Non-pigmented ciliary epithelial cell (primary cell): ENCODE data around the gene RAX2.
"Not testable (repeated sequence)": the region's sequence is repeated elsewhere in the genome, so short reads cannot be mapped to it uniquely, and the experiment has no call there.

Experiments
- DNase-seq: peaks from one replicate; pipeline ENCODE4 v3.0.0-alpha.2; 2010; ENCODE audit warnings: low read depth

Gene RAX2

DNA sequence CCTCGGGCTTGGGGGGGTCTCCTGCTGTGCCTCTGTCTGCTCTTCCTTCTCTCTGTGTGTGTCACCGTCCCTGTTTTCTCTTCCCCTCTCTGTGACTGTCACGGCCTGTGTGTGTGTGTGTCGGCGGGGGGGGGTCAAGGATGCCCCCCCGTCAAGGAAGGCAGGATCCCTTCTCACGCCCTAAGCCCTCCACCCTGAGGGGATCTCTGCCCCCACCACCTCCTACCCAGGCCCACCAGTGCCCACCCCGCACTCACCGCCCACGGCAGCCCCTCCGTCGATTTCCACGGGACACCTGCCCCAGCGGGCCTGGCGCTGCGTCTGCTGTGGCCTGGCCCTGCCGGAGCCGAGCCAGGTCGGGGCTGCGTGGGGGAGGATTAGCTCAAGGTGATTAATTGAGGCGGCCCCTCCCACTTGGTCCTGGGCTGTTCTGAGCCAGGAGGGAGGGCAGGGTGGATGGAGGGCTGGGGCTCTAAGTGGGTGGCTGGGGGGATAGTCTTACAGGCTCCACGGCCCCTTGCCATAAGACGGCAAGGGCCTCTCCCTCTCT, at the start of gene RAX2:
Gene RAX2, minus strand, starts transcription at position 323 of the 550 bp plus-strand sequence. CDS start 486 bp downstream, outside the sequence.
- DNase-seq = no peak

GRCh38 chr19:3821156-3821555, 49.1 kb upstream of the RAX2 start:
- DNase-seq = no peak

- DNase-seq = no peak
Measured at GRCh38 chr19:3819989-3820388, 48.0 kb upstream of the RAX2 start.

GRCh38 chr19:3818918-3819317, 46.9 kb upstream of the RAX2 start:
- DNase-seq = no peak

GRCh38 chr19:3818466-3818865, 46.4 kb upstream of the RAX2 start:
- peak; percentile 5 for DNase-seq

- DNase-seq = no peak
Measured at GRCh38 chr19:3817761-3818160, 45.7 kb upstream of the RAX2 start.

- DNase-seq = no peak
Measured at GRCh38 chr19:3816566-3817218, 44.7 kb upstream of the RAX2 start.

DNA sequence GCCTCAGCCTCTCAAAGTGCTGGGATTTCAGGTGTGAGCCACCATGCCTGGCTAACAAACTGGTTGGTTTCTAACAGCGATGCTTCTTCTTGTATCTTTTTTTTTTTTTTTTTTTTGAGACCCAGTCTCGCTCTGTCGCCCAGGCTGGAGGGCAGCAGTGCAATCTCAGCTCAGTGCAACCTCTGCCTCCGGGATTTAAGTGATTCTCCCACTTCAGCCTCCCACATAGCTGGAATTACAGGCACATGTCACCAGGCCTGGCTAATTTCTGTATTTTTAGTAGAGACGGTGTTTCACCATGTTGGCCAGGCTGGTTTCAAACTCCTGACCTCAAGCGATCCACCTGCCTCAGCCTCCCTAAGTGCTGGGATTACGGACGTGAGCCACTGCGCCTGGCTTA, 44.1 kb upstream of the RAX2 start:
- DNase-seq = not testable (repeated sequence)

GRCh38 chr19:3814648-3815047, 42.6 kb upstream of the RAX2 start:
- no peak for DNase-seq

DNA sequence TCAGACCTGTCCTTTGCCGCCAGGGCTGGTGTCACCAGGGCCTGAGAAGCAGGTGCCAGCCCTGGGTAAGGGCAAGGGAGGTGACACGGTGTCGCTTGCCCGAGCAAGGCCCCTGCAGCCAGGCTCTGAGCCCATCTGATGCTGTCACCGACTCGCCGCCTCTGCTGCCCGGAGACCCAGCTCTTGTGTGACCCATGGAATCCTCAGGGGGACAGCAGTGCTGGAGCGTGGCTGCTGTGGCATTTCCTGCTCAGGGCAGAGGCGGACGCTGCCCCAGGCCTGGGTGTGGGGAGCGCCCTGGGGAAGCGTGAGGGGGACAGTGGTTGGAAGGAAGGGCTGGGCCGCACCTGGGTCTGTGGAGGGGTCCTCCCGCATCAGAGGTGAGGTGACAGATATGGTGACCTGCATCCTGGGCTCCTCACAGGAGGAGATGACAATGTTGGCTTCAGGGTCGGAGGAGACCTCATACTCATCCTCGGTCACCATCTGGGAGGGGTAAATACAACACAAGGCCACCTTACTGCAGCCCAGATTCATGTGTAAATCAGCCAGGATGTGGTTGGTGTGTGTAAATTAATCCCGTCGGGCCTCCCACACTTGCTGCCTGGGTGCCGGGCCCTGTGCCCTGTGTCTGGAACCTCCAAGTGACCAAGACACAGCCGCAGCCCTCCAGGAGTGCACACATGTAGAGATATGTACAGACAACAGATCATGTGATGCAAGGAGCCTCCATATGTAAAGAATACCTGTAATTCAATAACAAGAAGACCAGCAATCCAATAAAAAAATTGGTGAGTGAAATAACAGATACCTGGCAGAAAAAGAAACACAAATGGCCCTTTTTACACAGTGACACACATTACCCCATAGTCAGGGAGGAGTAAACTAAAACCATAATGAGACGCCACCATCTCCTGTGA, 41.7 kb upstream of the RAX2 start:
- DNase-seq = no peak

GRCh38 chr19:3810708-3811355, 38.8 kb upstream of the RAX2 start:
- no peak for DNase-seq

DNA sequence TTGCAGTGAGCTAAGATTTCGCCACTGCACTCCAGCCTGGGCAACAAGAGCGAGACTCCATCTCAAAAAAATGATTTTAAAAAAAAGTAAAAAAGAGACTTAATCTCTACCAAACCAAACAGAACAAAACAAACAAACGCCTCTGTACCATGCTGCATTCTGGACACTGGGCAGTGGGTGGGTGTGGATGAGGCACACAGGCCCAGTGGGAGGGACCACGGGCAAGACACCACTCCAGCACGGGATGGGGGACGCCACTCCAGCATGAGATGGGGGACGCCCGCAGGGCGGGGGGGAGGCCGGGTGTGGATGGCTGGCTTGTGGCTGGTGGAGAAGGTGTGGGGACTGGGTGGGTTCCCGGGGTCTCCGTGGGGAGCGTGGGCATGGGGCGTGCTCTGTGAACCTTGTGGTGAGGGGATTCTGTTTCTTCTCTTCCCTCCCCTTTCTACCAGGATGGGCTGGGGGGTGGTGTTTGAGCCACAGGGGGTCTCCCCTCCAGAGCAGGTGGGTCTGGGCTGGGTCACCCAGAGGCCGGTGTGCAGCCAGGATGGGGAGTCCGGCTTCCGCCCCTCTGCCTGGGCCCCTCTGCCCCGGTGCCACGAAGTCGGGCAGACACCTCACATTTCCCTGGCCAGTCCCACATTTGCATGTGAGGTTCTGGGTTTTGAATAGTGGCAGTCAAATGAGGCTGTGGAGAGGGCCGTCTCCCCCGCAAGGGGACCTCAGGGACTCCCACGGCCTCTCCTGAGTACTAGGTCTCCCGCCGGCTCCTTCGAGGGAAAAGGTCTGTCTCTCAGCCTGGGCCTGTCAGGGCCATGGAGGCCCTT, 38.1 kb upstream of the RAX2 start:
- no peak for DNase-seq

GRCh38 chr19:3808420-3809143, 36.6 kb upstream of the RAX2 start:
- DNase-seq = no peak

DNA sequence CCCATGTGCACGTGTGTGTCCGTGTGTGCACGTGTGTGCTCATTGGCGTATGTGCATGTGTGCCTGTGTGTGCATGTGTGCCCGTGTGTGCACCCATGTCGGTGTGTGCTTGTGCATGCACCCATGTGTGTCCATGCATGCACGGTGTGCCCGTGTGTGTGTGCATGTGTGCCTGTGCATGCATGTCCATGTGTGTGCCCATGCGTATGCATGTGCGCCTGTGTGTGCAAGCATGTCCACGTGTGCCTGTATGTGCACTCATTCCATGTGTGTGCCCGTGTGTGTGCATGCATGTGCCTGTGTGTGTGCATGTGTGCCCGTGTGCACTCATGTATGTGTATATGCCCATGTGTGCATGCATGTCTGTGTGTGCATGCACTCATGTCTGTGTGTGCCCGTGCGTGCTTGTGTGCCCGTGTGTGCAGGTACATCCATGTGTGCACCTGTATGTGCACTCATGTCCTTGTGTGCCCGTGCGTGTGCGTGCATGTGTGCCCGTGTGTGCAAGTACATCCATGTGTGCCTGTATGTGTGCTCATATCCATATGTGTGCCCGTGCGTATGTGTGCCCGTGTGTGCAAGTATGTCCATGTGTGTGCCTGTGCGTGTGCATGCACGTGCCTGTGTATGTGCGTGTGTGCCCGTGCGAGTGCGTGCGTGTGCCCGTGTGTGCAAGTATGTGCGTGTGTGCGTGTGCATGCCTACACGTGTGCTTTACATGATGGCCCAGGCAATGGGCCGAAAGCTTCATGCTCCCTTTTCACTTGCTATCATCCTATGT, 35.7 kb upstream of the RAX2 start:
- no peak for DNase-seq

GRCh38 chr19:3807131-3807480, 35.1 kb upstream of the RAX2 start:
- DNase-seq = no peak

DNA sequence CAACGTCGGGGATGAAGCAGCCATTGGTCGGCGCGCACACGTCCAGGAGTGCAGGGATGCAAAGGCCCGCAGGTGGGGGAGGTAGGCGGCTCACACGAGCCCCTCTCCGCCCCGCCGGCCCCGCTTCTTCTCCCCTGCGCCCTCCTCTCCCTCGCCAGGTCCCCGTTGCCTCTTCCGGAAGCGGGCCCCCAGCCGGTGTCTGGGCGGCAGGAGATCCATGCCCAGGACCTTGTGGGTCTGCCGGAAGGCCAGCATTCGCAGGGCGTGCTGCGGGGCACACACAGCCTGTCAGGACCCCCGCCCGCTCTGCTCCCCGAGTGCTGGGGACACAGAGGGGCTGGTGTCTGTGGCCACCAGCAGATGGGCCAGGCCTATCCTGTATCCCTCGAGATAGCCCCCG, 33.8 kb upstream of the RAX2 start:
- DNase-seq = no peak

DNA sequence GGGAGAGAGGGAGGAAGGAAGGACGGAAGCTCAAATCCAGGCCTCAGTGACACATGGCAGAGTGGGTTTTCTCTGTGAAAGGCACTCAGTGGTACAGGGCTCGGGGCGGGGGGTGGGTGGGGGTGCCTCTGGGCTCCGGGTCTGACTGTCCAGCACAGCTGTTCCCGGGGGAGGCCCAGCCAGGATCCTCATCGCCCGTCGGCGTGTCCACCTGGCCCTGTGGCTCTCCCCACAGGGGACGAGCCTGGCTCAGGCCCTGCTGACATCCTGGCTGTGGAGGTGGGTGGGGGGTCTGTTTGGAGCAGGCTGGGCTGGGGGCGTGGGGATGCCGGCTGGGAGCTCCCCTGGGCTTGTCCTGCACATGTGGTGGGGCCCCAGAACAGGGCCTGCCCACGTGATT, 32.4 kb upstream of the RAX2 start:
- DNase-seq = no peak

DNA sequence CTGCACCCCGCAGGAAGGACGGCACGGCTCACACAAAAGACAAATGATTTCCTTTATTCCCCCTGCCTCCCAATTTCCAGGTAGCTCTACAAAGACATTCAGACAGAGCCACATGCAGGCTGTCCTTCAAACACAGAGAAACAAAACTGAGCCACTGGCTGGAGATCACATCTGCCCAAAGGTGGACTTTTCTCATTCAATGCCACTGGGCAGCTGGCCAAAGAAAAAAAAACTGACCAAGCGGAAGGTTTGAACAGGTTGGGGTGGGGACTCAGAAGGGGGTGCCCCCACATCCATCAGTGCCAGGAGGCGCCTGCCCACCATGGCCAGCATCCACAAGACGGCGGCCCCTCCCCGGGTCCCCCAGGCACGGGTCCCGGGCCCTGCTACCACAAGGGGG, 32.0 kb upstream of the RAX2 start:
- DNase-seq = no peak

- DNase-seq = no peak
Measured at GRCh38 chr19:3803114-3803888, 31.3 kb upstream of the RAX2 start.
